GM12878 (cell line): ENCODE results near the gene MRPL57. TPM values are rescaled to one million over a fixed set of nuclear protein-coding genes. Genes with fewer than 3 reads are reported as not detected.

ENCODE experiments used
- ATAC-seq: fragments of 200-7000 bp; cut with Tn5 transposase; 3 replicates; pipeline ENCODE4 v1.9.1; 2020; ENCODE audit warnings: mild to moderate bottlenecking, moderate library complexity
- BruUV-seq: library from RNA; stranded (reverse); fragments of 400-500 nt; replicated peaks from 2 replicates; lab custom pipeline; 2021; lab: Mats Ljungman, UMichigan
- CTCF ChIA-PET: fragments of 300-600 bp; sonication (Branson Sonifier 250); formaldehyde crosslinking; extraction: SDS; loops from one replicate; lab custom pipeline; 2021; ENCODE audit warnings: inconsistent platforms; lab: Yijun Ruan, JAX
- POLR2A ChIA-PET: fragments of 350-600 bp; formaldehyde crosslinking; extraction: SDS; loops from one replicate; lab custom pipeline; 2021; ENCODE audit warnings: inconsistent platforms; lab: Charles Lee
- RAD21 ChIA-PET: fragments of 300-600 bp; sonication (Branson Sonifier 250); formaldehyde crosslinking; loops from one replicate; lab custom pipeline; 2023; ENCODE audit warnings: antibody characterized with exemption; ENCODE audit not compliant: unreplicated experiment; lab: Charles Lee
- SMC1A ChIA-PET: fragments of 300-600 bp; sonication (Branson Sonifier 250); formaldehyde crosslinking; loops from one replicate; lab custom pipeline; 2023; ENCODE audit not compliant: unreplicated experiment, uncharacterized antibody; lab: Charles Lee
- DNase-seq: peaks from one replicate; pipeline ENCODE4 v3.0.0-alpha.2; 2011; ENCODE audit warnings: low read depth, low spot score
- FAIRE-seq: peaks from 3 replicates; lab custom pipeline; 2011; peaks lifted over from hg19 to GRCh38; lab: Jason Lieb, UNC
- H2AFZ ChIP-seq: 2 replicates; pipeline ENCODE4 v1.6.0; 2011; ENCODE audit warnings: low read depth, low read length, control low read depth; ENCODE audit not compliant: control insufficient read depth
- H3K27ac ChIP-seq: 2 replicates; pipeline ENCODE4 v1.5.1; 2011; ENCODE audit warnings: control low read depth; ENCODE audit not compliant: control insufficient read depth, insufficient read depth
- H3K27me3 ChIP-seq, 2 experiments: replicated peaks in 1 of 2; 2 replicates each; pipeline versions ENCODE4 v1.6.0 to v1.6.1; 2011; ENCODE audit warnings: low read length in 1 of 2; ENCODE audit not compliant: control insufficient read depth in 2 of 2, insufficient read depth in 2 of 2
- H3K36me3 ChIP-seq, 2 experiments: 2 replicates each; pipeline ENCODE4 v1.5.1; 2011; ENCODE audit warnings: low read length in 1 of 2; ENCODE audit not compliant: control insufficient read depth in 2 of 2, insufficient read depth in 2 of 2
- H3K4me1 ChIP-seq: 2 replicates; pipeline ENCODE4 v1.6.1; 2011; ENCODE audit warnings: mild to moderate bottlenecking, low read length, moderate library complexity, mixed read lengths; ENCODE audit not compliant: control insufficient read depth, insufficient read depth
- H3K4me2 ChIP-seq: 2 replicates; pipeline ENCODE4 v1.6.0; 2011; ENCODE audit warnings: control low read depth; ENCODE audit not compliant: control insufficient read depth, insufficient read depth
- H3K4me3 ChIP-seq: fragments of 200-600 bp; sonication (generic); 2 replicates; pipeline ENCODE4 v1.5.1; 2016
- H3K79me2 ChIP-seq: 2 replicates; pipeline ENCODE4 v1.6.0; 2011; ENCODE audit warnings: low read length; ENCODE audit not compliant: control insufficient read depth, insufficient read depth
- H3K9ac ChIP-seq: 2 replicates; pipeline ENCODE4 v1.8.0; 2011; ENCODE audit warnings: low read length, control low read depth, mixed read lengths; ENCODE audit not compliant: control insufficient read depth, insufficient read depth
- H3K9me3 ChIP-seq: replicated peaks from 3 replicates; pipeline ENCODE4 v1.5.1; 2011; ENCODE audit warnings: mild to moderate bottlenecking, low read length; ENCODE audit not compliant: control insufficient read depth, insufficient read depth
- H4K20me1 ChIP-seq: 2 replicates; pipeline ENCODE4 v1.6.0; 2011; ENCODE audit not compliant: control insufficient read depth, insufficient read depth
- JUND ChIP-seq: IDR thresholded peaks from 2 replicates; pipeline ENCODE4 v1.6.1; 2012; ENCODE audit warnings: low read depth, mild to moderate bottlenecking, low read length, improper control_type of control experiment, moderate library complexity
- PAX8 ChIP-seq: fragments of 450-650 bp; IDR thresholded peaks from 2 replicates; pipeline ENCODE4 v1.6.1; 2017; ENCODE audit warnings: mild to moderate bottlenecking, moderate library complexity
- SUZ12 ChIP-seq: fragments of 200-600 bp; sonication (generic); IDR thresholded peaks from one replicate; pipeline ENCODE4 v1.6.1; 2018; ENCODE audit warnings: antibody characterized with exemption, mild to moderate bottlenecking; ENCODE audit not compliant: unreplicated experiment
- WGBS: methylation state at CpG from one replicate; pipeline ENCODE4 v1.1.6; 2016; ENCODE audit warnings: low lambda C conversion rate; ENCODE audit not compliant: insufficient replicate concordance, insufficient coverage; ENCODE audit errors: missing lambda C conversion rate; 5-methylcytosine and 5-hydroxymethylcytosine counted together
- in situ Hi-C: fragments of 300-500 bp; cut with MboI; formaldehyde crosslinking; loops from 9 replicates; pipeline ENCODE4 v1.14.3; 2018; ENCODE audit warnings: mixed read lengths
- intact Hi-C: fragments of 100-400 bp; cut with micrococcal nuclease; formaldehyde crosslinking; loops from one replicate; pipeline ENCODE4 v1.14.2; 2022; ENCODE audit not compliant: unreplicated experiment
- polyA plus RNA-seq, 11 experiments: library from polyadenylated mRNA; depleted of rRNA in 4 of 11; unstranded in 6 of 11; stranded (reverse) in 5 of 11; fragments of >200 nt; fragmentation: Nextera tagmentation in 4 of 11; fragmentation: Illumina TruSeq in 1 of 11; extraction: Ambion mirVana in 4 of 11; extraction: Trizol in 1 of 11; gene quantifications; 1 replicate in 1 of 11; 2 replicates in 10 of 11; pipeline versions ENCODE4 v1.2.1 to v1.2.3, GENCODE V29; 2011 to 2016; ENCODE audit warnings: inconsistent platforms in 2 of 11, missing spikeins in 2 of 11, low read depth in 1 of 11
- total RNA-seq, 4 experiments: library from RNA; depleted of rRNA in 3 of 4; stranded (reverse); fragments of >200 nt in 3 of 4; fragmentation: Illumina TruSeq in 1 of 4; extraction: Trizol in 1 of 4; gene quantifications; 2 replicates each; pipeline versions ENCODE4 v1.2.1 to v1.2.3, GENCODE V29; 2013 to 2021
- TF ChIP-seq, protein P1 (sequence below): IDR thresholded peaks from 2 replicates; pipeline ENCODE4 v1.6.1; 2012; ENCODE audit warnings: improper control_type of control experiment, low read depth, low read length; ENCODE audit not compliant: insufficient replicate concordance
- TF ChIP-seq, protein P2 (sequence below): fragments of 450-650 bp; IDR thresholded peaks from 2 replicates; pipeline ENCODE4 v1.6.1; 2017; ENCODE audit warnings: antibody characterized with exemption, mild to moderate bottlenecking, moderate library complexity
- TF ChIP-seq, protein P3 (sequence below): fragments of 450-650 bp; formaldehyde crosslinking; IDR thresholded peaks from 2 replicates; pipeline ENCODE4 v1.4.0; 2022; ENCODE audit warnings: mild to moderate bottlenecking, moderate library complexity

MRPL57 gene
- total and polyA plus RNA-seq, 10 of the 15 experiments (the other 5 are each of a cell fraction or from before 2014, with no cell fraction given) = 10.5 to 90.6 (median 25.9) TPM

DNA sequence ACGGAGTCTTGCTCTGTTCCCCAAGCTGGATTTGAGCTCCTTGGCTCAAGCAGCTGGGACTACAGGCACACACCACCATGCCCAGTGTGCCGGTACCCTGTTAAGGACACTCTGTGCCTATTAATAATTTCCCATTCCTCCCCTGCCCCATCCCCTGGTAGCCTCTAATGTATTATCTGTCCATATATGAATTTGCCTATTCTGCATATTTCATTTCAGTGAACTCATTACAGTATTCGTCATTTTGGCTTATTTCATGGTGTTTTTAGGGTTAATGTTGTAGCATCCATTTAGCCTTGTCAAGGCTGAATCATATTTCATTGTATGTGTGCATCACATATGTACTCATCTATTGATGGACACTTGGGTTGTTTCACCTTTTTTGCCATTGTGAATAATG, 33.7 kb upstream of the MRPL57 start:
- intact Hi-C loops = no loop called here
- H3K79me2 ChIP-seq = peaks cover 37% of the 10 kb centered on the region
- FAIRE-seq = no peak

More for the DNA sequence above, 33.7 kb upstream of the MRPL57 start:
- RAD21 ChIA-PET = no interaction called here
- in situ Hi-C loops = no loop called here
- H2AFZ ChIP-seq = no peak overlapping the region
- TF ChIP-seq JUND (no peak), PAX8 (no peak), SUZ12 (no peak)
- TF ChIP-seq, protein P1, sequence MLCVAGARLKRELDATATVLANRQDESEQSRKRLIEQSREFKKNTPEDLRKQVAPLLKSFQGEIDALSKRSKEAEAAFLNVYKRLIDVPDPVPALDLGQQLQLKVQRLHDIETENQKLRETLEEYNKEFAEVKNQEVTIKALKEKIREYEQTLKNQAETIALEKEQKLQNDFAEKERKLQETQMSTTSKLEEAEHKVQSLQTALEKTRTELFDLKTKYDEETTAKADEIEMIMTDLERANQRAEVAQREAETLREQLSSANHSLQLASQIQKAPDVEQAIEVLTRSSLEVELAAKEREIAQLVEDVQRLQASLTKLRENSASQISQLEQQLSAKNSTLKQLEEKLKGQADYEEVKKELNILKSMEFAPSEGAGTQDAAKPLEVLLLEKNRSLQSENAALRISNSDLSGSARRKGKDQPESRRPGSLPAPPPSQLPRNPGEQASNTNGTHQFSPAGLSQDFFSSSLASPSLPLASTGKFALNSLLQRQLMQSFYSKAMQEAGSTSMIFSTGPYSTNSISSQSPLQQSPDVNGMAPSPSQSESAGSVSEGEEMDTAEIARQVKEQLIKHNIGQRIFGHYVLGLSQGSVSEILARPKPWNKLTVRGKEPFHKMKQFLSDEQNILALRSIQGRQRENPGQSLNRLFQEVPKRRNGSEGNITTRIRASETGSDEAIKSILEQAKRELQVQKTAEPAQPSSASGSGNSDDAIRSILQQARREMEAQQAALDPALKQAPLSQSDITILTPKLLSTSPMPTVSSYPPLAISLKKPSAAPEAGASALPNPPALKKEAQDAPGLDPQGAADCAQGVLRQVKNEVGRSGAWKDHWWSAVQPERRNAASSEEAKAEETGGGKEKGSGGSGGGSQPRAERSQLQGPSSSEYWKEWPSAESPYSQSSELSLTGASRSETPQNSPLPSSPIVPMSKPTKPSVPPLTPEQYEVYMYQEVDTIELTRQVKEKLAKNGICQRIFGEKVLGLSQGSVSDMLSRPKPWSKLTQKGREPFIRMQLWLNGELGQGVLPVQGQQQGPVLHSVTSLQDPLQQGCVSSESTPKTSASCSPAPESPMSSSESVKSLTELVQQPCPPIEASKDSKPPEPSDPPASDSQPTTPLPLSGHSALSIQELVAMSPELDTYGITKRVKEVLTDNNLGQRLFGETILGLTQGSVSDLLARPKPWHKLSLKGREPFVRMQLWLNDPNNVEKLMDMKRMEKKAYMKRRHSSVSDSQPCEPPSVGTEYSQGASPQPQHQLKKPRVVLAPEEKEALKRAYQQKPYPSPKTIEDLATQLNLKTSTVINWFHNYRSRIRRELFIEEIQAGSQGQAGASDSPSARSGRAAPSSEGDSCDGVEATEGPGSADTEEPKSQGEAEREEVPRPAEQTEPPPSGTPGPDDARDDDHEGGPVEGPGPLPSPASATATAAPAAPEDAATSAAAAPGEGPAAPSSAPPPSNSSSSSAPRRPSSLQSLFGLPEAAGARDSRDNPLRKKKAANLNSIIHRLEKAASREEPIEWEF = no peak
- TF ChIP-seq, protein P2, sequence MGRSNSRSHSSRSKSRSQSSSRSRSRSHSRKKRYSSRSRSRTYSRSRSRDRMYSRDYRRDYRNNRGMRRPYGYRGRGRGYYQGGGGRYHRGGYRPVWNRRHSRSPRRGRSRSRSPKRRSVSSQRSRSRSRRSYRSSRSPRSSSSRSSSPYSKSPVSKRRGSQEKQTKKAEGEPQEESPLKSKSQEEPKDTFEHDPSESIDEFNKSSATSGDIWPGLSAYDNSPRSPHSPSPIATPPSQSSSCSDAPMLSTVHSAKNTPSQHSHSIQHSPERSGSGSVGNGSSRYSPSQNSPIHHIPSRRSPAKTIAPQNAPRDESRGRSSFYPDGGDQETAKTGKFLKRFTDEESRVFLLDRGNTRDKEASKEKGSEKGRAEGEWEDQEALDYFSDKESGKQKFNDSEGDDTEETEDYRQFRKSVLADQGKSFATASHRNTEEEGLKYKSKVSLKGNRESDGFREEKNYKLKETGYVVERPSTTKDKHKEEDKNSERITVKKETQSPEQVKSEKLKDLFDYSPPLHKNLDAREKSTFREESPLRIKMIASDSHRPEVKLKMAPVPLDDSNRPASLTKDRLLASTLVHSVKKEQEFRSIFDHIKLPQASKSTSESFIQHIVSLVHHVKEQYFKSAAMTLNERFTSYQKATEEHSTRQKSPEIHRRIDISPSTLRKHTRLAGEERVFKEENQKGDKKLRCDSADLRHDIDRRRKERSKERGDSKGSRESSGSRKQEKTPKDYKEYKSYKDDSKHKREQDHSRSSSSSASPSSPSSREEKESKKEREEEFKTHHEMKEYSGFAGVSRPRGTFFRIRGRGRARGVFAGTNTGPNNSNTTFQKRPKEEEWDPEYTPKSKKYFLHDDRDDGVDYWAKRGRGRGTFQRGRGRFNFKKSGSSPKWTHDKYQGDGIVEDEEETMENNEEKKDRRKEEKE = no peak
- TF ChIP-seq, protein P3, sequence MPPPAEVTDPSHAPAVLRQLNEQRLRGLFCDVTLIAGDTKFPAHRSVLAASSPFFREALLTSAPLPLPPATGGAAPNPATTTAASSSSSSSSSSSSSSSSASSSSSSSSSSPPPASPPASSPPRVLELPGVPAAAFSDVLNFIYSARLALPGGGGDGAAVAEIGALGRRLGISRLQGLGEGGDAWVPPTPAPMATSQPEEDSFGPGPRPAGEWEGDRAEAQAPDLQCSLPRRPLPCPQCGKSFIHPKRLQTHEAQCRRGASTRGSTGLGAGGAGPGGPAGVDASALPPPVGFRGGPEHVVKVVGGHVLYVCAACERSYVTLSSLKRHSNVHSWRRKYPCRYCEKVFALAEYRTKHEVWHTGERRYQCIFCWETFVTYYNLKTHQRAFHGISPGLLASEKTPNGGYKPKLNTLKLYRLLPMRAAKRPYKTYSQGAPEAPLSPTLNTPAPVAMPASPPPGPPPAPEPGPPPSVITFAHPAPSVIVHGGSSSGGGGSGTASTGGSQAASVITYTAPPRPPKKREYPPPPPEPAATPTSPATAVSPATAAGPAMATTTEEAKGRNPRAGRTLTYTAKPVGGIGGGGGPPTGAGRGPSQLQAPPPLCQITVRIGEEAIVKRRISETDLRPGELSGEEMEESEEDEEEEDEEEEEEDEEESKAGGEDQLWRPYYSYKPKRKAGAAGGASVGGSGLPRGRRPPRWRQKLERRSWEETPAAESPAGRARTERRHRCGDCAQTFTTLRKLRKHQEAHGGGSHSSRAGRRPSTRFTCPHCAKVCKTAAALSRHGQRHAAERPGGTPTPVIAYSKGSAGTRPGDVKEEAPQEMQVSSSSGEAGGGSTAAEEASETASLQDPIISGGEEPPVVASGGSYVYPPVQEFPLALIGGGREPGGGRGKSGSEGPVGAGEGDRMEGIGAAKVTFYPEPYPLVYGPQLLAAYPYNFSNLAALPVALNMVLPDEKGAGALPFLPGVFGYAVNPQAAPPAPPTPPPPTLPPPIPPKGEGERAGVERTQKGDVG = no peak
- H3K27ac ChIP-seq = no peak overlapping the region
- no peaks in the 10 kb centered on the region; the same call in 1 of the 2 replicates for H3K4me1 ChIP-seq
- POLR2A ChIA-PET = interaction anchor here (0.6 to 1.5 kb wide), 2 partner anchors 8 to 12 kb away, joined by 3 to 4 read pairs; no protein-coding TSS in a partner anchor
- DNase-seq (no peak), ATAC-seq (no peak)
- no peaks in the 10 kb centered on the region; the same call in 1 of the 2 replicates for H4K20me1 ChIP-seq
- H3K9me3 ChIP-seq = no peaks in the 10 kb centered on the region
- 95% methylated on average over 3 of the region's 3 CpGs for WGBS
- no peaks in the 10 kb centered on the region for H3K27me3 ChIP-seq
- CTCF ChIA-PET = no interaction called here
- BruUV-seq = no TSS peak
- H3K4me3 ChIP-seq = peak overlapping the region; percentile 34; the same call in 1 of the 2 replicates
- SMC1A ChIA-PET = no interaction called here
- H3K4me2 ChIP-seq = peak overlapping the region; percentile 47
- H3K9ac ChIP-seq = no peak overlapping the region
- peaks cover 0 to 29% of the 10 kb centered on the region in 2 experiments; a peak in 2 of 4 replicates for H3K36me3 ChIP-seq
